K562 (cell line): ENCODE data around the gene CDK14. TPM values are rescaled to one million over a fixed set of nuclear protein-coding genes. Genes with fewer than 3 reads are reported as not detected.

Experiments
- ATAC-seq: fragments of 200-7000 bp; cut with Tn5 transposase; 3 replicates; pipeline ENCODE4 v1.9.1; 2020; ENCODE audit warnings: moderate library complexity
- BruUV-seq: library from RNA; stranded (reverse); fragments of 400-500 nt; replicated peaks from 2 replicates; lab custom pipeline; 2021; lab: Mats Ljungman, UMichigan
- CTCF ChIA-PET: fragments of 300-600 bp; formaldehyde crosslinking; extraction: SDS; loops from one replicate; lab custom pipeline; 2021; ENCODE audit warnings: low intra/inter-chr PET ratio; lab: Yijun Ruan, JAX
- POLR2A ChIA-PET: fragments of 300-600, 350-650 bp; sonication (Branson Sonifier 250); formaldehyde crosslinking; extraction: SDS; loops from one replicate; lab custom pipeline; 2021; ENCODE audit warnings: antibody characterized with exemption, inconsistent platforms; lab: Yijun Ruan, JAX
- DNase-seq, 4 experiments: peaks; one replicate each; pipeline versions ENCODE4 v3.0.0 to v3.0.0-alpha.2; 2011 to 2018; ENCODE audit warnings: low spot score in 3 of 4, mixed read lengths in 3 of 4; ENCODE audit errors: extremely low read depth in 1 of 4
- FAIRE-seq: peaks from 2 replicates; lab custom pipeline; 2011; peaks lifted over from hg19 to GRCh38; lab: Jason Lieb, UNC
- H2AFZ ChIP-seq: 2 replicates; pipeline ENCODE4 v1.6.0; 2011; ENCODE audit warnings: low read depth, low read length, control low read depth, inconsistent platforms
- H3K27ac ChIP-seq: fragments of 200-600 bp; 3 replicates; pipeline ENCODE4 v1.8.0; 2011; ENCODE audit warnings: low read depth, mild to moderate bottlenecking, control low read depth, inconsistent platforms, low read length, moderate library complexity, mixed read lengths; ENCODE audit errors: extremely low read depth
- H3K27me3 ChIP-seq, 2 experiments: fragments of 300-600 bp in 1 of 2; 2 replicates in 1 of 2; 3 replicates in 1 of 2; pipeline versions ENCODE4 v1.6.0 to v1.8.0; 2011; ENCODE audit warnings: inconsistent platforms in 2 of 2, low read length in 2 of 2, mild to moderate bottlenecking in 1 of 2, mixed read lengths in 1 of 2, moderate library complexity in 1 of 2; ENCODE audit not compliant: control insufficient read depth in 2 of 2, insufficient read depth in 2 of 2
- H3K36me3 ChIP-seq: fragments of 300-600 bp; 3 replicates; pipeline ENCODE4 v1.8.0; 2011; ENCODE audit warnings: mild to moderate bottlenecking, low read length, inconsistent platforms; ENCODE audit not compliant: control insufficient read depth, insufficient read depth
- H3K4me1 ChIP-seq, 2 experiments: fragments of 200-600 bp in 1 of 2; replicated peaks in 1 of 2; 2 replicates in 1 of 2; 3 replicates in 1 of 2; pipeline versions ENCODE4 v1.5.1 to v1.8.0; 2011; ENCODE audit warnings: inconsistent platforms in 2 of 2, low read length in 2 of 2, mild to moderate bottlenecking in 1 of 2, mixed read lengths in 1 of 2, moderate library complexity in 1 of 2; ENCODE audit not compliant: control insufficient read depth in 2 of 2, insufficient read depth in 2 of 2
- H3K4me2 ChIP-seq: 2 replicates; pipeline ENCODE4 v1.6.1; 2011; ENCODE audit warnings: low read length, control low read depth, inconsistent platforms, mixed read lengths; ENCODE audit not compliant: insufficient read depth
- H3K4me3 ChIP-seq: fragments of 200-600 bp; sonication (generic), shearing (Covaris generic); 2 replicates; pipeline ENCODE4 v1.5.1; 2016; ENCODE audit warnings: control low read depth, inconsistent platforms
- H3K79me2 ChIP-seq: fragments of 200-600 bp; 3 replicates; pipeline ENCODE4 v1.8.0; 2011; ENCODE audit warnings: low read length, inconsistent platforms; ENCODE audit not compliant: control insufficient read depth, insufficient read depth
- H3K9ac ChIP-seq, 2 experiments: 2 replicates each; pipeline versions ENCODE4 v1.6.0 to v1.6.1; 2011; ENCODE audit warnings: low read depth in 2 of 2, low read length in 2 of 2, control low read depth in 1 of 2, inconsistent platforms in 1 of 2, mild to moderate bottlenecking in 1 of 2, mixed read lengths in 1 of 2; ENCODE audit not compliant: insufficient read depth in 1 of 2
- H3K9me1 ChIP-seq: one replicate; pipeline ENCODE4 v1.6.0; 2011; ENCODE audit warnings: inconsistent platforms, mild to moderate bottlenecking, low read length, moderate library complexity; ENCODE audit not compliant: control insufficient read depth, insufficient read depth
- H3K9me3 ChIP-seq: replicated peaks from 2 replicates; pipeline ENCODE4 v1.5.1; 2011; ENCODE audit warnings: low read depth, low read length, inconsistent platforms; ENCODE audit not compliant: control insufficient read depth, insufficient read depth
- H4K20me1 ChIP-seq: replicated peaks from 2 replicates; pipeline ENCODE4 v1.6.1; 2011; ENCODE audit warnings: low read length, inconsistent platforms, mixed read lengths; ENCODE audit not compliant: control insufficient read depth, insufficient read depth
- BCL6 ChIP-seq: fragments of 250-450 bp; sonication (Bioruptor Pico); IDR thresholded peaks from 2 replicates; pipeline ENCODE4 v1.4.0; 2020
- CBX3 ChIP-seq, 2 experiments: IDR thresholded peaks; 1 replicate in 1 of 2; 2 replicates in 1 of 2; pipeline ENCODE4 v1.6.1; 2012; ENCODE audit warnings: inconsistent platforms in 2 of 2, low read length in 2 of 2, borderline replicate concordance in 1 of 2, control low read depth in 1 of 2
- CEBPB ChIP-seq: fragments of 450-650 bp; IDR thresholded peaks from 2 replicates; pipeline ENCODE4 v1.6.1; 2016; ENCODE audit warnings: missing genetic modification characterization, missing compliant biosample characterization
- HDGF ChIP-seq: fragments of 450-650 bp; IDR thresholded peaks from 2 replicates; pipeline ENCODE4 v1.6.1; 2016
- MAFG ChIP-seq: fragments of 450-650 bp; conservative IDR thresholded peaks from 2 replicates; pipeline ENCODE4 v1.6.1; 2016; ENCODE audit warnings: missing genetic modification characterization, missing compliant biosample characterization
- NFATC3 ChIP-seq: fragments of 450-650 bp; IDR thresholded peaks from 2 replicates; pipeline ENCODE4 v1.6.1; 2017; ENCODE audit warnings: mild to moderate bottlenecking
- RBM15 ChIP-seq: fragments of 200-400 bp; formaldehyde crosslinking; IDR thresholded peaks from 2 replicates; pipeline ENCODE4 v1.6.1; 2018; ENCODE audit warnings: mild to moderate bottlenecking, low read length, moderate library complexity; ENCODE audit not compliant: insufficient read depth
- SMARCA4 ChIP-seq: fragments of 450-650 bp; IDR thresholded peaks from 2 replicates; pipeline ENCODE4 v1.6.1; 2016
- SMC3 ChIP-seq: conservative IDR thresholded peaks from 2 replicates; pipeline ENCODE4 v1.6.1; 2011; ENCODE audit warnings: low read depth, low read length, improper control_type of control experiment; ENCODE audit not compliant: insufficient read depth
- SNIP1 ChIP-seq: fragments of 450-650 bp; IDR thresholded peaks from 2 replicates; pipeline ENCODE4 v1.7.1; 2017; ENCODE audit warnings: low read depth, mild to moderate bottlenecking
- TGIF2 ChIP-seq: sonication (generic); formaldehyde crosslinking; IDR thresholded peaks from 2 replicates; pipeline ENCODE4 v1.8.1; 2022; ENCODE audit warnings: mild to moderate bottlenecking, missing genetic modification reagents, moderate library complexity
- ZFPM2 ChIP-seq: fragments of 250-450 bp; sonication (Bioruptor Pico); IDR thresholded peaks from 2 replicates; pipeline ENCODE4 v1.5.1; 2022; ENCODE audit warnings: mild to moderate bottlenecking
- ZNF224 ChIP-seq: sonication (generic); formaldehyde crosslinking; IDR thresholded peaks from 2 replicates; pipeline ENCODE4 v1.8.0; 2022; ENCODE audit warnings: mild to moderate bottlenecking, missing genetic modification reagents
- ZNF282 ChIP-seq: sonication (generic); formaldehyde crosslinking; IDR thresholded peaks from 2 replicates; pipeline ENCODE4 v1.8.1; 2023; ENCODE audit warnings: missing genetic modification reagents
- ZNF780A ChIP-seq: fragments of 250-450 bp; sonication (Bioruptor Pico); IDR thresholded peaks from 2 replicates; pipeline ENCODE4 v1.5.0; 2021; ENCODE audit warnings: mild to moderate bottlenecking
- WGBS: fragments of 100-300 bp; shearing (Covaris generic); methylation state at CpG from one replicate; pipeline ENCODE4 v1.1.6; 2016; ENCODE audit warnings: low coverage, mixed read lengths; ENCODE audit not compliant: insufficient coverage; ENCODE audit errors: missing lambda C conversion rate; 5-methylcytosine and 5-hydroxymethylcytosine counted together
- in situ Hi-C: fragments of 300-500 bp; cut with MboI; formaldehyde crosslinking; loops from 4 replicates; pipeline ENCODE4 v1.15.0; 2018; ENCODE audit warnings: inconsistent platforms, mixed read lengths
- intact Hi-C: fragments of 100-400 bp; cut with micrococcal nuclease; formaldehyde crosslinking; loops from 2 replicates; pipeline ENCODE4 v1.14.2; 2022
- polyA plus RNA-seq, 8 experiments: library from polyadenylated mRNA; depleted of rRNA in 4 of 8; stranded (reverse) in 5 of 8; unstranded in 3 of 8; fragments of >200 nt; fragmentation: Nextera tagmentation in 2 of 8; fragmentation: Illumina TruSeq in 1 of 8; extraction: Ambion mirVana in 2 of 8; extraction: Trizol in 1 of 8; gene quantifications; 2 replicates each; pipeline versions ENCODE4 v1.2.1 to v1.2.3, GENCODE V29; 2011 to 2014; ENCODE audit warnings: inconsistent platforms in 1 of 8, missing spikeins in 1 of 8
- total RNA-seq, 7 experiments: library from RNA; depleted of rRNA in 6 of 7; stranded (reverse); fragments of >200 nt in 6 of 7; fragmentation: Illumina TruSeq in 2 of 7; extraction: Trizol in 2 of 7; gene quantifications; 2 replicates each; pipeline versions ENCODE4 v1.2.1 to v1.2.3, GENCODE V29; 2011 to 2021; ENCODE audit warnings: low replicate concordance in 1 of 7
- TF ChIP-seq, protein P1 (sequence below): fragments of 450-650 bp; IDR thresholded peaks from 2 replicates; pipeline ENCODE4 v1.6.1; 2016; ENCODE audit warnings: borderline replicate concordance

Gene CDK14
- total and polyA plus RNA-seq, 9 of the 15 experiments (the other 6 are each of a cell fraction or from before 2014, with no cell fraction given) = 0.03 to 0.91 (median 0.16) TPM

DNA sequence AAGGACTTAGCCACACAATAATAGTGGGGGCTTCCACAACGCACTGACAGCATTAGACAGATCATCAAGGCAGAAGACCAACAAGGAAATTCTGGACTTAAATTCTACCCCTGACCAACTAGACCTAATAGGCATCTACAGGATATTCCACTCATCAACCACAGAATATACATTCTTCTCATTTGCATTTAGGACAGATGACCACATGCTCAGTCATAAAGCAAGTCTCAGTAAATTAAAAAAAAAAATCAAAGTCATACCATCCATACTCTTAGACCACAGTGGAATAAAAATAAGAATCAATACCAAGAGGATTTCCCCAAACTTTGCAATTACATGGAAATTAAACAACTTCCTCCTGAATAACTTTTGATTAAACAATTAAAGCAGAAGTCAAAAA is 155.9 kb downstream of the CDK14 start:
- WGBS = 0% methylated on average over 1 of the region's 1 CpG
- ATAC-seq = no peak
- CTCF ChIA-PET = no interaction called here

More for the DNA sequence above, 155.9 kb downstream of the CDK14 start:
- Histone ChIP-seq H3K9me3 (peaks cover 5% of the 10 kb centered on the region; the same call in 1 of the 2 replicates), H3K9me1 (no peaks in the 10 kb centered on the region), H3K9ac (no peak overlapping the region), H3K36me3 (no peaks in the 10 kb centered on the region), H3K4me2 (no peak overlapping the region), H3K4me3 (no peak overlapping the region), H4K20me1 (no peaks in the 10 kb centered on the region), H3K4me1 (no peaks in the 10 kb centered on the region), H3K79me2 (no peaks in the 10 kb centered on the region), H3K27me3 (no peaks in the 10 kb centered on the region), H3K27ac (no peak overlapping the region), H2AFZ (no peak overlapping the region)
- in situ Hi-C loops (no loop called here), intact Hi-C loops (no loop called here)
- TF ChIP-seq RBM15 = no peak
- TF ChIP-seq SNIP1 = no peak
- no peak for TF ChIP-seq ZNF780A (CRISPR knock-in tag)
- TF ChIP-seq ZNF282 (CRISPR knock-in tag) = no peak
- no peak for TF ChIP-seq NFATC3
- no peak for TF ChIP-seq CEBPB (tag)
- no peak for TF ChIP-seq HDGF
- no peak for TF ChIP-seq ZFPM2 (CRISPR knock-in tag)
- TF ChIP-seq, protein P1, sequence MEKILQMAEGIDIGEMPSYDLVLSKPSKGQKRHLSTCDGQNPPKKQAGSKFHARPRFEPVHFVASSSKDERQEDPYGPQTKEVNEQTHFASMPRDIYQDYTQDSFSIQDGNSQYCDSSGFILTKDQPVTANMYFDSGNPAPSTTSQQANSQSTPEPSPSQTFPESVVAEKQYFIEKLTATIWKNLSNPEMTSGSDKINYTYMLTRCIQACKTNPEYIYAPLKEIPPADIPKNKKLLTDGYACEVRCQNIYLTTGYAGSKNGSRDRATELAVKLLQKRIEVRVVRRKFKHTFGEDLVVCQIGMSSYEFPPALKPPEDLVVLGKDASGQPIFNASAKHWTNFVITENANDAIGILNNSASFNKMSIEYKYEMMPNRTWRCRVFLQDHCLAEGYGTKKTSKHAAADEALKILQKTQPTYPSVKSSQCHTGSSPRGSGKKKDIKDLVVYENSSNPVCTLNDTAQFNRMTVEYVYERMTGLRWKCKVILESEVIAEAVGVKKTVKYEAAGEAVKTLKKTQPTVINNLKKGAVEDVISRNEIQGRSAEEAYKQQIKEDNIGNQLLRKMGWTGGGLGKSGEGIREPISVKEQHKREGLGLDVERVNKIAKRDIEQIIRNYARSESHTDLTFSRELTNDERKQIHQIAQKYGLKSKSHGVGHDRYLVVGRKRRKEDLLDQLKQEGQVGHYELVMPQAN = no peak
- TF ChIP-seq TGIF2 (CRISPR knock-in tag) = no peak
- no peak for TF ChIP-seq SMARCA4
- TF ChIP-seq ZNF224 (CRISPR knock-in tag) = no peak
- TF ChIP-seq BCL6 (CRISPR knock-in tag) = no peak
- TF ChIP-seq MAFG (tag) = no peak
- no peak for TF ChIP-seq CBX3 (IDR thresholded peaks at IDR 0.05; ENCODE audit: borderline replicate concordance in 1 of 2, low read length in 2 of 2)
- no peak for TF ChIP-seq SMC3
- POLR2A ChIA-PET = no interaction called here
- no peak for FAIRE-seq
- no peak for DNase-seq
- no TSS peak for BruUV-seq
